CD4-positive, alpha-beta T cell treated with Interleukin-17A for 1 hour (primary cell): ENCODE measurements around the gene SNRPD2.

ENCODE experiments used
- DNase-seq: peaks from one replicate; pipeline ENCODE4 v3.0.0-alpha.2; 2020

SNRPD2 gene

DNA sequence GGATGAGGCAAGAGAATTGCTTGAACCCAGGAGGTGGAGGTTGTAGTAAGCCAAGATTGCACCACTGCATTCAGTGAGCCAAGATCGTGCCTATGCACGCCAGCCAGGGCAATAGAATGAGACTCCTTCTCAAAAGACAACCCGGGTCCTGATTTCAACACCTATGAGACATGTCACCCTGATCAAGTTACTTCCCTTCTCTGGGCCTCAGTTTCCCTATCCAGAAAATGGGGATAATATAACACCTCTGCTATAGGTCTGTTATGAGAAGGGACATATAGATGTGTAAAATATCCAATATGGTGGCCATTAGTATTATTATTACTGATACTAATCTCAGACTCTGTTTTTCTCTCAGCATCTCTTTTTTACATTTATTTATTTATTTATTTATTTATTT lies 36.7 kb downstream of the SNRPD2 start:
- DNase-seq, result no peak

DNA sequence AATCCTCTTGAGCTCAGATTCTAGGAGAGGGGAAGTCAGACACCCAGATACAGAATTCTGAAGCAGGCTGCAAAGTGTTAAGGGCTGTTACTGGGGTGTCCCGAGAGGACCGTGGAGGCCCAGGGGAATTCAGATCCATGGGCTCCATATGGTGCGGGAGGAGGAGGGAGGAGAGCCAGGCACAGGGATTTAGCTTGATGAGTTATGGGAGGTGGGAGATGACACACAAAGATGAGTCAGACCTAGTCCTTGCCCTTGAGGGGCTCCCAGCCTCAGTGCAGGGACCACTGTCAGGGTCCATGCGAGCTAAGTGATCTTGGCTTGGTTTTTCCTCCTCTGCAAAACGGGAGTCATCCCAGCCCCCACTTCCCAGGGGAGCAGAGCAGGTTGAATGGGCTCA lies 38.1 kb downstream of the SNRPD2 start:
- DNase-seq, result no peak

DNA sequence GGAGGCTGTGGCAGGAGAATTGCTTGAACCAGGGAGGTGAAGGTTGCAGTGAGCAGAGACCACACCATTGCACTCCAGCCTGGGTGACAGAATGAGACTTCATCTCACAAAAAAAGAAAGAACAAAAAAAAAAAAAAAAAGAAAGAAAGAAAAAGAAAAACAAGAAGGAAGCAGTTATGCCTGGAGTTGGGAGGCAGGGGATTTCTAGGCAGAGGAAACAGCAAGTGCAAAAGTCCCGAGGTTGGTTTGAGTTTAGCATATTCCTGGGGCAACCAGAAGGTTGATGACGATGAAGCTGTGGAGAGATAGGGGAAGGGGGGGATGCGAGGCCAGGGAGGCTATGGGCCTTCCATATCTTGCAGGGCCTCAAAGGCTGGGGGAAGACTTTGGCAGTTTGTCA lies 41.0 kb downstream of the SNRPD2 start:
- DNase-seq, result no peak

- no peak for DNase-seq
Observed at GRCh38 chr19:45646345-45646698, 45.4 kb downstream of the SNRPD2 start.

- peak; percentile 92 for DNase-seq
Observed at GRCh38 chr19:45645631-45646344, 46.0 kb downstream of the SNRPD2 start.

DNA sequence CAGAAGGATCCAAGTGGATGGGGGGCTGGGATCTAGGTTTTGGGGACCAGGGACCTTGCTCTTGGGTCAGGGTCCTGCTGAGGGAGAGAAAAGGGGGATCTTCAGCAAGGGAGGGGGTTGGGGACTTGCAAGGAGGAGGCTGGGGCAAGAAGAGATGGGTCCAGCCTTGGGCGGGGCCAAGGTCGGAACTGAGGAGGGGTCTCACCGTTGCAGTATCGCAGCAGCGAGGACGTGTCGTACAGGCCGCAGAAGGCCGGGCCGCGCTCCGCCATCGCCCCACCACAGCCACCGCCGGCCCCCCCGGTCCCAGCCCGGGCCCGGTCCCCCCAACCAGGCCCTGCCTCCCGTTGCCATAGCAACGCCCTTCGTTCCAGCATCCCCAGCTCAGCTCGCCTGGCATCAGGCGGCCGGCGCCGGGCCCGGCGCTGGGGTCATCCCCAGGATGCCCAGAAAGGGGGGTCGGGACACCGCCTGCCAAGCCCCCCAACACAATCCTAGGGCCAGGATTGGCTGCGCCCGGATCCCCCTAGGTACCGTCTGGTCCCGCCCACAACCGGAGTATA lies 46.6 kb downstream of the SNRPD2 start:
- no peak for DNase-seq

GRCh38 chr19:45643927-45644771 lies 47.6 kb downstream of the SNRPD2 start:
- no peak for DNase-seq

DNA sequence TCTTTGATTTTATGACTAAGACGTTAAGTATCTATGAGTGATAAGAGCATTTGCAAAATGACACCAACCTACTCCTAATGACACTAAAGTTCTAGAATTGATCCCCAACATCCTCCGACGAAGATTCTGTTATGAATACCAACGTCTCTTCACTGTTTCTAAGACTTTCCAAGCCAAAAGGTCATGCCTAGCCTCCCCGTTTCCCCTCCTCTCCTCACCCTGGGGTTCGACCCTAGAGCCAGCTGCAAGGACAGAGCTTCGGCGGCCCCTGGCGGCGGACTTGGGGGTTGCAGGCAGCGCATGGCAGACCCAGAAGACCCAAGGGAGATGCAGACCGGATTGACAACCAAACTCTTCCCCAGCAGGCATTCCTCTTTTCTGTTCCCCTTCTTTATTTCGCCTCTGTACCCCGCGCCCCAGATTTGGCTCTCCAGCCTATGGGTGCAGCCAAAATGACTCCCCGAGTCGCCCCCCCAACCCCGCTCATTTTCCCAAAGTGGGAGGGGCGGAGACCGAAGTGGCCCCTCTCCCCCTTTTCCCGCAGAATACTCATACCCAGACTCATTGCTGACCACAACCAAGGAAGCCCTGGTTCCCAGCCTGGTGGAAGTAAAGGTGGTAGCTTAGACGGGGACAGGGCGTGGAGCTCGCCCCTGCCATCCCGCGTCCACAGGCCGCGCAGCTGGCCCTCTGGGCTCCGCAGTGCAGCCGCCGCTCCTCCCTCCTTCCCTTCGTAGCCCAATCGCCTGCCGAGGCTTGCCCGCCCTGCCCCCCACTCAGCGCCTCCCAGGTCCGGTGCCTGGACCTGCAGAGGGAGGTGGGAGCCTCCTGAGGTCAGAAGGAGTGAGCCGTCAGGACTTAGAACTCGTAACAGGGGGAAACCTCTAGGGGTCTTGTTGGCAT lies 48.5 kb downstream of the SNRPD2 start:
- DNase-seq, result peak; percentile 93

- DNase-seq, result peak; percentile 89
Observed at GRCh38 chr19:45641274-45642105, 50.3 kb downstream of the SNRPD2 start.

GRCh38 chr19:45640849-45641273 lies 50.9 kb downstream of the SNRPD2 start:
- DNase-seq, result no peak

- DNase-seq, result peak; percentile 47
Observed at GRCh38 chr19:45638930-45639729, 52.6 kb downstream of the SNRPD2 start, which contains the start of gene EML2. Gene EML2, minus strand, starts transcription at chr19:45639397. Its CDS starts 21 bp downstream, at chr19:45639376.

DNA sequence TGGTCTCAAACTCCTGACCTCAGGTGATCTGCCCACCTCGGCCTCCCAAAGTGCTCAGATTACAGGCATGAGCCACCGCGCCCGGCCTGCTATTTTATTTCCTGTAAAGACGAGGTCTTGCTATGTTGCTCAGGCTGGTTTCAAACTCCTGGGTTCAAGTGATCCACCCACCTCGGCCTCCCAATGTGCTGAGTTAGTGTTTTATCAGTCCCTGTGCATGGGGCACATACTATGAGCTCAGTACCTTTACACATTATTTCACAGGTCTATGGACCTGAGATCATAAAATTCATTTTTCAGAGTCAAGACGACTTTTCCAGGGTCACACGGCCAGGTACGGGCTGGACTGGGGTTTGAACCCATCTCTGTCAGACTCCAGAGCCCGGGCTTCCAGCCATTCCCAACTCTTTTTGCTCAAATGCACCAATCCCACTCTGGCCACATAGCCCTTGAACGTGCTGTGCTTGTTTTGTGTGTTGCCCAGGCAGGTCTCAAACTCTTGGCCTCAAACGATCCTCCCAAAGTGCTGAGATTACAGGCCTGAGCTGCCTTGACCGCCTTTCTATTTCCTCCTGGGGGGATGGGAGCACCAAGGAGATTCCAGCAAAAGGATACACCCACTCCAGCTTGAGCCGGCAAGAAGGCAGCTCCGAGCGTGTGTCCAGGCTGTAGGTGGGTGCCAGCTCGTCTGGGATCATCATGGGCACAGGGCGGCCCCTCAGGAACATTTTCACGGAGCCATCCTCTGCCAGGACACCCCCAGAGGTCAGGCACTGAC lies 53.7 kb downstream of the SNRPD2 start:
- no peak for DNase-seq
